SU-DHL-6 (cell line): ENCODE measurements around the gene NRARP.
"Not testable (repeated sequence)": the region's sequence is repeated elsewhere in the genome, so short reads cannot be mapped to it uniquely, and the experiment has no call there.

Experiments
- H2AFZ ChIP-seq: fragments of 200-600 bp; sonication (generic); 2 replicates; pipeline ENCODE4 v1.6.1; 2014; ENCODE audit warnings: low read depth, mild to moderate bottlenecking, moderate library complexity, mixed read lengths, antibody characterized with exemption, low read length; ENCODE audit not compliant: severe bottlenecking
- H3F3A ChIP-seq: fragments of 200-600 bp; shearing (Covaris generic); 2 replicates; pipeline ENCODE4 v1.6.0; 2016; ENCODE audit warnings: antibody characterized with exemption, mild to moderate bottlenecking; ENCODE audit not compliant: insufficient read depth
- H3K27ac ChIP-seq: fragments of 200-600 bp; sonication (generic); 2 replicates; pipeline ENCODE4 v1.5.1; 2016; ENCODE audit warnings: low read depth, mild to moderate bottlenecking, low read length, moderate library complexity, mixed read lengths
- H3K27me3 ChIP-seq: fragments of 200-600 bp; sonication (generic), shearing (Covaris generic); 2 replicates; pipeline ENCODE4 v1.6.0; 2014; ENCODE audit warnings: mild to moderate bottlenecking, low read length
- H3K36me3 ChIP-seq: fragments of 200-600 bp; sonication (generic); 2 replicates; pipeline ENCODE4 v1.6.1; 2014; ENCODE audit warnings: mild to moderate bottlenecking, low read length, mixed read lengths
- H3K4me2 ChIP-seq: fragments of 300-600, 200-600 bp; shearing (Covaris generic), sonication (generic); 2 replicates; pipeline ENCODE4 v1.6.0; 2014; ENCODE audit warnings: low read length, low read depth, mild to moderate bottlenecking; ENCODE audit not compliant: poor library complexity, severe bottlenecking
- H3K4me3 ChIP-seq: fragments of 200-600 bp; sonication (generic); 2 replicates; pipeline ENCODE4 v1.5.1; 2014; ENCODE audit warnings: antibody characterized with exemption, low read length, mild to moderate bottlenecking, mixed read lengths; ENCODE audit not compliant: insufficient read depth, poor library complexity, severe bottlenecking
- H3K79me2 ChIP-seq: fragments of 200-600 bp; sonication (generic); 2 replicates; pipeline ENCODE4 v1.6.1; 2014; ENCODE audit warnings: mild to moderate bottlenecking, low read length, moderate library complexity; ENCODE audit not compliant: insufficient read depth
- H3K9ac ChIP-seq: fragments of 200-600 bp; sonication (generic); 2 replicates; pipeline ENCODE4 v1.7.0; 2014; ENCODE audit warnings: mild to moderate bottlenecking, low read length
- H3K9me2 ChIP-seq: fragments of 200-600 bp; sonication (generic); replicated peaks from 2 replicates; pipeline ENCODE4 v1.6.1; 2014; ENCODE audit warnings: low read length; ENCODE audit not compliant: insufficient read depth
- H3K9me3 ChIP-seq: fragments of 200-600 bp; sonication (generic); 2 replicates; pipeline ENCODE4 v1.6.1; 2014; ENCODE audit warnings: low read length, mixed read lengths; ENCODE audit not compliant: insufficient read depth
- H4K20me1 ChIP-seq: fragments of 200-600 bp; sonication (generic); 2 replicates; pipeline ENCODE4 v1.6.1; 2014; ENCODE audit warnings: low read depth, mild to moderate bottlenecking, antibody characterized with exemption, low read length, moderate library complexity, mixed read lengths
- EZH2phosphoT487 ChIP-seq: fragments of 200-600 bp; sonication (generic), shearing (Covaris generic); conservative IDR thresholded peaks from 2 replicates; pipeline ENCODE4 v1.6.1; 2018; ENCODE audit warnings: mild to moderate bottlenecking, antibody characterized with exemption, low read length, moderate library complexity, mixed read lengths
- TF ChIP-seq, protein P1 (sequence below): fragments of 200-600 bp; sonication (generic); IDR thresholded peaks from one replicate; pipeline ENCODE4 v1.5.1; 2017; ENCODE audit warnings: antibody characterized with exemption, mild to moderate bottlenecking, low read length, moderate library complexity; ENCODE audit not compliant: insufficient read depth, poor library complexity, severe bottlenecking

NRARP gene

DNA sequence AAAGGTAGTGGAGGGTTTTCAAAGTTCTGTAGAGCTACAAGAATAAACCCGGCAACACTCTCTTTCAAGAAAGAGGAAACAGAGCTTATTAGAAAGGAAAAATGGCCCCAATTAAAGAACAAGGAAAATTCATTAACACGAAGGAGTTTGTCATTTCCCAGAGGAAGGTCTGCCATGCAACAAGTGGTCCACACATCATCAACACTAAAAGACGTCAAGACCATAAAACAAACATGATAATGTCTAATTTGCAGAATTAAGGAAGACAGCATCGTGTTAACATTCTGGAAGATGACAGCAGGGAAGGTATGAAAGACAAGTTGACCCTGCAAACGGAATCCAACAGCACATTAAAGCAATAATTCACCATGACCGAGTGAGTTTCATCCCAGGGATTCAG is 28.6 kb upstream of the NRARP start:
- no peaks in the 10 kb centered on the region for H3K27me3 ChIP-seq
- TF ChIP-seq, protein P1, sequence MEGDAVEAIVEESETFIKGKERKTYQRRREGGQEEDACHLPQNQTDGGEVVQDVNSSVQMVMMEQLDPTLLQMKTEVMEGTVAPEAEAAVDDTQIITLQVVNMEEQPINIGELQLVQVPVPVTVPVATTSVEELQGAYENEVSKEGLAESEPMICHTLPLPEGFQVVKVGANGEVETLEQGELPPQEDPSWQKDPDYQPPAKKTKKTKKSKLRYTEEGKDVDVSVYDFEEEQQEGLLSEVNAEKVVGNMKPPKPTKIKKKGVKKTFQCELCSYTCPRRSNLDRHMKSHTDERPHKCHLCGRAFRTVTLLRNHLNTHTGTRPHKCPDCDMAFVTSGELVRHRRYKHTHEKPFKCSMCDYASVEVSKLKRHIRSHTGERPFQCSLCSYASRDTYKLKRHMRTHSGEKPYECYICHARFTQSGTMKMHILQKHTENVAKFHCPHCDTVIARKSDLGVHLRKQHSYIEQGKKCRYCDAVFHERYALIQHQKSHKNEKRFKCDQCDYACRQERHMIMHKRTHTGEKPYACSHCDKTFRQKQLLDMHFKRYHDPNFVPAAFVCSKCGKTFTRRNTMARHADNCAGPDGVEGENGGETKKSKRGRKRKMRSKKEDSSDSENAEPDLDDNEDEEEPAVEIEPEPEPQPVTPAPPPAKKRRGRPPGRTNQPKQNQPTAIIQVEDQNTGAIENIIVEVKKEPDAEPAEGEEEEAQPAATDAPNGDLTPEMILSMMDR: no peak
- TF ChIP-seq EZH2phosphoT487: no peak
- no peak overlapping the region for H3K9ac ChIP-seq
- H3K9me3 ChIP-seq: no peaks in the 10 kb centered on the region
- no peak overlapping the region for H3K27ac ChIP-seq
- no peaks in the 10 kb centered on the region for H3K79me2 ChIP-seq
- H3K36me3 ChIP-seq: no peaks in the 10 kb centered on the region
- no peaks in the 10 kb centered on the region for H4K20me1 ChIP-seq
- H3F3A ChIP-seq: no peaks in the 10 kb centered on the region
- H3K9me2 ChIP-seq: no peaks in the 10 kb centered on the region
- H3K4me3 ChIP-seq: no peak overlapping the region
- H2AFZ ChIP-seq: no peak overlapping the region
- H3K4me2 ChIP-seq: no peak overlapping the region

DNA sequence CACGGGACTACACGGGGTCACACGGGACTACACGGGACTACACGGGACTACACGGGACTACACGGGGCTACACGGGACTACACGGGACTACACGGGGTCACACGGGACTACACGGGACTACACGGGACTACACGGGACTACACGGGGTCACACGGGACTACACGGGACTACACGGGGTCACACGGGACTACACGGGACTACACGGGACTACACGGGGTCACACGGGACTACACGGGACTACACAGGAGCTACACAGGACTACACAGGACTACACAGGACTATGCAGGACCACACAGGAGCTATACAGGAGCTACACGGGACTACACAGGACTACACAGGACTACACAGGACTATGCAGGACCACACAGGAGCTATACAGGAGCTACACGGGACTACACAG is 27.5 kb upstream of the NRARP start:
- not testable (repeated sequence) for H4K20me1 ChIP-seq, H3K4me3 ChIP-seq, H3K9ac ChIP-seq, H3K4me2 ChIP-seq, H3K36me3 ChIP-seq, H3K9me2 ChIP-seq, H3K9me3 ChIP-seq, H2AFZ ChIP-seq, H3K79me2 ChIP-seq, H3K27ac ChIP-seq, H3F3A ChIP-seq, H3K27me3 ChIP-seq

DNA sequence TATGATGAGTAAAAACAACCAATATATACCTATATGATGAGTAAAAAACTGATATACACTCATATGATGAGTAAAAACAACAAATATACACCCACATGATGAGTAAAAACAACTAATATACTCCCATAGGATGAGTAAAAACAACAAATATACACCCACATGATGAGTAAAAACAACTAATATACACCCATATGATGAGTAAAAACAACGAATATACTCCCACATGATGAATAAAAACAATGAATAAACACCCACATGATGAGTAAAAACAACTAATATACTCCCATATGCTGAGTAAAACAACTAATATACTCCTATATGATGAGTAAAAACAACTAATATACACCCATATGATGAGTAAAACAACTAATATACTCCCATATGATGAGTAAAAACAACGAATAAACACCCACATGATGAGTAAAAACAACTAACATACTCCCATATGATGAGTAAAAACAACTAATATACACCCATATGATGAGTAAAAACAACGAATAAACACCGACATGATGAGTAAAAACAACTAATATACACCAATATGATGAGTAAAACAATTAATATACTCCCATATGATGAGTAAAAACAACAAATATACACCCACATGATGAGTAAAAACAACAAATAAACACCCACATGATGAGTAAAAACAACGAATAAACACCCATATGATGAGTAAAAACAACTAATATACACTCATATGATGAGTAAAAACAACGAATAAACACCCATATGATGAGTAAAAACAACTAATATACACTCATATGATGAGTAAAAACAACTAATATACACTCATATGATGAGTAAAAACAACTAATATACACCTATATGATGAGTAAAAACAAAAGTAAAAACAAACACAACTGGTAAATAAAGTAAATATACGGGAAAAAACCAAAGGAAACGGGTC is 25.8 kb upstream of the NRARP start:
- H3K36me3 ChIP-seq, H3K9me3 ChIP-seq, H3K4me2 ChIP-seq, H2AFZ ChIP-seq, H3K79me2 ChIP-seq, H4K20me1 ChIP-seq, H3K9ac ChIP-seq, H3F3A ChIP-seq, H3K9me2 ChIP-seq, H3K4me3 ChIP-seq, H3K27ac ChIP-seq, H3K27me3 ChIP-seq: not testable (repeated sequence)

DNA sequence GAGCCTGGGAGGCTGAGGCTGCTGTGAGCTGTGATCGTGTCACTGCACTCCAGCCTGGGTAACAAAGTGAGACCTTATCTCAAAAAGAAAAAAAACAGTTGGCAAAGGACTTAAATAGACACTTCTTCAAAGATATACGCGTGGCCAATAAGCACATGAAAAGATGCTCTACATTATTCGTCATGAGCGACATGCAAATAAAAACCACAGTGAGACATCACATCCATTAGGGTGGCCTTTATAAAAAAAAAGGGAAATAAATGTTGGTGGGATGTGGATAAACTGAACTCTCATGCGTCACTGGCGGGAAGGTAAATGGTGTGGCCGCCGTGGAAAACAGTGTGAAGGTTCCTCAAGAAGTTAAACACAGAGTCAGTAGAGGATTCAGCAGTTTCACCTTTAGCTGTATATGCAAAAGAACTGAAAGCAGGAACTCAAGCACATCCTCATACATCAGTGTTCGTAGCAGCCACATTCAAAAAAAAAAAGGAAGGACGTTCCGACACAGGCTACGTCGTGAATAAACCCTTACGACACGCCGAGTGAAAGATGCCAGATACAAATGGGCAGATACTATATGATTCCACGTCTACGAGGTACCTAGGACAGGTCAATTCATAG is 24.5 kb upstream of the NRARP start:
- Histone ChIP-seq H3K36me3 (no peaks in the 10 kb centered on the region), H3K9me2 (no peaks in the 10 kb centered on the region), H3K4me2 (peak overlapping the region; percentile 14), H3K27me3 (no peaks in the 10 kb centered on the region), H3K27ac (no peak overlapping the region), H2AFZ (no peak overlapping the region), H3F3A (no peaks in the 10 kb centered on the region), H3K9ac (no peak overlapping the region), H3K79me2 (no peaks in the 10 kb centered on the region), H3K9me3 (no peaks in the 10 kb centered on the region), H3K4me3 (no peak overlapping the region), H4K20me1 (no peaks in the 10 kb centered on the region)
- TF ChIP-seq, protein P1: no peak
- no peak for TF ChIP-seq EZH2phosphoT487
